ENCODE data around the gene LRMDA. TPM values are rescaled to one million over a fixed set of nuclear protein-coding genes. Genes with fewer than 3 reads are reported as not detected.

Gene LRMDA
- total and polyA plus RNA-seq, 2 of the 13 experiments (the other 11 are each of a cell fraction or from before 2014, with no cell fraction given), result 13.4 to 22.0 TPM

DNA sequence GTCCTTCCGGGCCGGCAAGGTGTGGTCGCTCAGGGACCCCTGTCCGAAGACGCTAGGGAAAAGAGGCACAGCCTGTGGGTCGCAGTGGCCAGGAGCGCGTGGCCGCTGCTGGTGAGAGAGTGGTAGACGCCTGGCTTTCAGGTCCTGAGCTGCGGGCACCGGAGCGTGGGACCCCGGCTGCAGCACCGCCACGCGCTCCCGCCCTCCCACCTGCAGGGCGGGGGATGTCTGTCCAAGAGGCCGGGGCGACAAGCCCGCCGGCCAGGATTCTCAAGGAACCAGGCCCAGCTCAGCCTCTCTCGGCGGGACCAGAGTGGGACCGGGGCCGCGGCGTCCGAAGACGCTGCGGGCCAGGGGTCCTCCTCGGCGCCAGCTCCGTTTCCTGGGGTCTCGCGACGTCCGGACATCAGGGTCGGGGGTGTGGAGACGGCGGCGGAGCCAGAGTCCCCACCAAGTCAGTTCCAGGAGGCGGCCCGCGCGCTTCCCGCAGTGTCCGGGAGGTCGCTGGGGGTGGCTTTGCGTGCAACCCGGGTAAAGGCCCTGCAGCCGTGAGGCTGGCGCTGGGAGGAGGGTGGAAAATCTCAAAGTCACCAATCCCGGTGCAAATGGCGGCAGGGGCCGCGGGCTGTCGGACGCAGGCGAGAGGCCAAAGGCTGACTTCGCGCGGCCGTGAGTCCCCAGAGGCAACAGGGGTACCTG, 35.3 kb upstream of the LRMDA start (continued):
- TF ChIP-seq ZNF773 (CRISPR knock-in tag; IDR thresholded peaks at IDR 0.05; ENCODE audit: borderline replicate concordance) (no peak), HNRNPH1 (optimal IDR thresholded peaks at IDR 0.05; ENCODE audit: low read depth, low read length) (no peak), ZNF496 (CRISPR knock-in tag; IDR thresholded peaks at IDR 0.05; ENCODE audit: insufficient replicate concordance) (no peak), ZNF264 (CRISPR knock-in tag; IDR thresholded peaks at IDR 0.05) (no peak), ZNF20 (CRISPR knock-in tag; IDR thresholded peaks at IDR 0.05) (no peak), ZNF883 (CRISPR knock-in tag; IDR thresholded peaks at IDR 0.05; ENCODE audit: not compliant biosample characterization) (no peak), ZFP37 (CRISPR knock-in tag; IDR thresholded peaks at IDR 0.05; ENCODE audit: borderline replicate concordance) (no peak), HMG20B (CRISPR knock-in tag; conservative IDR thresholded peaks at IDR 0.05) (no peak), CENPT (CRISPR knock-in tag; IDR thresholded peaks at IDR 0.05; ENCODE audit: low read depth) (no peak), RCOR2 (CRISPR knock-in tag; IDR thresholded peaks at IDR 0.05) (no peak), GLI4 (CRISPR knock-in tag; IDR thresholded peaks at IDR 0.05; ENCODE audit: borderline replicate concordance) (no peak), FOSL2 (CRISPR knock-in tag; IDR thresholded peaks at IDR 0.05) (no peak), PAWR (CRISPR knock-in tag; IDR thresholded peaks at IDR 0.05; ENCODE audit: borderline replicate concordance) (no peak), SRSF4 (IDR thresholded peaks at IDR 0.05; ENCODE audit: low read depth, low read length, poor library complexity, severe bottlenecking) (no peak), SMC3 (IDR thresholded peaks at IDR 0.05; ENCODE audit: low read length) (no peak), THYN1 (CRISPR knock-in tag; IDR thresholded peaks at IDR 0.05; ENCODE audit: borderline replicate concordance, low read depth) (no peak)
- TF ChIP-seq, protein P1, sequence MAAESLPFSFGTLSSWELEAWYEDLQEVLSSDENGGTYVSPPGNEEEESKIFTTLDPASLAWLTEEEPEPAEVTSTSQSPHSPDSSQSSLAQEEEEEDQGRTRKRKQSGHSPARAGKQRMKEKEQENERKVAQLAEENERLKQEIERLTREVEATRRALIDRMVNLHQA (CRISPR knock-in tag; IDR thresholded peaks at IDR 0.05), result no peak
- TF ChIP-seq, protein P2, sequence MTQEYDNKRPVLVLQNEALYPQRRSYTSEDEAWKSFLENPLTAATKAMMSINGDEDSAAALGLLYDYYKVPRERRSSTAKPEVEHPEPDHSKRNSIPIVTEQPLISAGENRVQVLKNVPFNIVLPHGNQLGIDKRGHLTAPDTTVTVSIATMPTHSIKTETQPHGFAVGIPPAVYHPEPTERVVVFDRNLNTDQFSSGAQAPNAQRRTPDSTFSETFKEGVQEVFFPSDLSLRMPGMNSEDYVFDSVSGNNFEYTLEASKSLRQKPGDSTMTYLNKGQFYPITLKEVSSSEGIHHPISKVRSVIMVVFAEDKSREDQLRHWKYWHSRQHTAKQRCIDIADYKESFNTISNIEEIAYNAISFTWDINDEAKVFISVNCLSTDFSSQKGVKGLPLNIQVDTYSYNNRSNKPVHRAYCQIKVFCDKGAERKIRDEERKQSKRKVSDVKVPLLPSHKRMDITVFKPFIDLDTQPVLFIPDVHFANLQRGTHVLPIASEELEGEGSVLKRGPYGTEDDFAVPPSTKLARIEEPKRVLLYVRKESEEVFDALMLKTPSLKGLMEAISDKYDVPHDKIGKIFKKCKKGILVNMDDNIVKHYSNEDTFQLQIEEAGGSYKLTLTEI (CRISPR knock-in tag; conservative IDR thresholded peaks at IDR 0.05), result no peak
- TF ChIP-seq, protein P3, sequence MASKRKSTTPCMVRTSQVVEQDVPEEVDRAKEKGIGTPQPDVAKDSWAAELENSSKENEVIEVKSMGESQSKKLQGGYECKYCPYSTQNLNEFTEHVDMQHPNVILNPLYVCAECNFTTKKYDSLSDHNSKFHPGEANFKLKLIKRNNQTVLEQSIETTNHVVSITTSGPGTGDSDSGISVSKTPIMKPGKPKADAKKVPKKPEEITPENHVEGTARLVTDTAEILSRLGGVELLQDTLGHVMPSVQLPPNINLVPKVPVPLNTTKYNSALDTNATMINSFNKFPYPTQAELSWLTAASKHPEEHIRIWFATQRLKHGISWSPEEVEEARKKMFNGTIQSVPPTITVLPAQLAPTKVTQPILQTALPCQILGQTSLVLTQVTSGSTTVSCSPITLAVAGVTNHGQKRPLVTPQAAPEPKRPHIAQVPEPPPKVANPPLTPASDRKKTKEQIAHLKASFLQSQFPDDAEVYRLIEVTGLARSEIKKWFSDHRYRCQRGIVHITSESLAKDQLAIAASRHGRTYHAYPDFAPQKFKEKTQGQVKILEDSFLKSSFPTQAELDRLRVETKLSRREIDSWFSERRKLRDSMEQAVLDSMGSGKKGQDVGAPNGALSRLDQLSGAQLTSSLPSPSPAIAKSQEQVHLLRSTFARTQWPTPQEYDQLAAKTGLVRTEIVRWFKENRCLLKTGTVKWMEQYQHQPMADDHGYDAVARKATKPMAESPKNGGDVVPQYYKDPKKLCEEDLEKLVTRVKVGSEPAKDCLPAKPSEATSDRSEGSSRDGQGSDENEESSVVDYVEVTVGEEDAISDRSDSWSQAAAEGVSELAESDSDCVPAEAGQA (IDR thresholded peaks at IDR 0.05; ENCODE audit: low read depth), result 0 out of 2 replicates have a peak, but pooled peaks have one; percentile 4
- TF ChIP-seq, protein P3 (CRISPR knock-in tag; IDR thresholded peaks at IDR 0.05; ENCODE audit: borderline replicate concordance), result no peak

Data from HepG2 (cell line).